B cell (primary cell): ENCODE results near the gene SLC2A11.
"Not testable (repeated sequence)": the region's sequence is repeated elsewhere in the genome, so short reads cannot be mapped to it uniquely, and the experiment has no call there.

Source experiments
- EZH2 ChIP-seq: IDR thresholded peaks from 2 replicates; pipeline ENCODE4 v1.6.1; 2012; ENCODE audit warnings: borderline replicate concordance, low read depth, mild to moderate bottlenecking, moderate library complexity, low read length; ENCODE audit not compliant: insufficient read depth, poor library complexity, severe bottlenecking
- TF ChIP-seq, protein P1 (sequence below): fragments of 200-600 bp; IDR thresholded peaks from one replicate; pipeline ENCODE4 v1.8.0; 2022; ENCODE audit warnings: antibody characterized with exemption, mild to moderate bottlenecking

DNA sequence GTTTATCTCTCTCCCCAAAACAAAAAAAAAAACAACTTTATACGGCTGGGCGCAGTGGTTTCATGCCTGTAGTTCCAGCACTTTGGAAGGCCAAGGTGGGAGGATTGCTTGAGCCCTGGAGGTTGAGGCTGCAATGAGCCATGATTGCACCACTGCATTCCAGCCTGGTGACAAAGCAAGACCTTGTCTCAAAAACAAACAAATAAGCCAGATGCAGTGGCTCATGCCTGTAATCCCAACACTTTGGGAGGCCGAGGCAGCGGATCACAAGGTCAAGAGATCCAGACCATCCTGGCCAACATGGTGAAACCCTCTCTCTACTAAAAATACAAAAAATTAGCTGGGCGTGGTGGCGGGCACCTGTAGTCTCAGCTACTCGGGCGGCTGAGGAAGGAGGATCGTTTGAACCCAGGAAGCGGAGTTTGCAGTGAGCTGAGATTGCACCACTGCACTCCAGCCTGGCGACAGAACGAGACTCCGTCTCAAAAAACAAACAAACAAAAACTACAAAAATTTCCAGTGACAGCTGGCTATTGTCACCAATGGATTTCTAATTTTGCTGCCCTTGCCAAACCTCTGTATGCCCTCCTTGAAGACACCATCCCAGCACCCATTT lies 64.0 kb downstream of the SLC2A11 start:
- TF ChIP-seq, protein P1, sequence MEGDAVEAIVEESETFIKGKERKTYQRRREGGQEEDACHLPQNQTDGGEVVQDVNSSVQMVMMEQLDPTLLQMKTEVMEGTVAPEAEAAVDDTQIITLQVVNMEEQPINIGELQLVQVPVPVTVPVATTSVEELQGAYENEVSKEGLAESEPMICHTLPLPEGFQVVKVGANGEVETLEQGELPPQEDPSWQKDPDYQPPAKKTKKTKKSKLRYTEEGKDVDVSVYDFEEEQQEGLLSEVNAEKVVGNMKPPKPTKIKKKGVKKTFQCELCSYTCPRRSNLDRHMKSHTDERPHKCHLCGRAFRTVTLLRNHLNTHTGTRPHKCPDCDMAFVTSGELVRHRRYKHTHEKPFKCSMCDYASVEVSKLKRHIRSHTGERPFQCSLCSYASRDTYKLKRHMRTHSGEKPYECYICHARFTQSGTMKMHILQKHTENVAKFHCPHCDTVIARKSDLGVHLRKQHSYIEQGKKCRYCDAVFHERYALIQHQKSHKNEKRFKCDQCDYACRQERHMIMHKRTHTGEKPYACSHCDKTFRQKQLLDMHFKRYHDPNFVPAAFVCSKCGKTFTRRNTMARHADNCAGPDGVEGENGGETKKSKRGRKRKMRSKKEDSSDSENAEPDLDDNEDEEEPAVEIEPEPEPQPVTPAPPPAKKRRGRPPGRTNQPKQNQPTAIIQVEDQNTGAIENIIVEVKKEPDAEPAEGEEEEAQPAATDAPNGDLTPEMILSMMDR, result not testable (repeated sequence)
- not testable (repeated sequence) for TF ChIP-seq EZH2
